ENCODE data around the gene SLC6A2. TPM values are rescaled to one million over a fixed set of nuclear protein-coding genes. Genes with fewer than 3 reads are reported as not detected.
"Not testable (repeated sequence)": the region's sequence is repeated elsewhere in the genome, so short reads cannot be mapped to it uniquely, and the experiment has no call there.

SLC6A2 gene
- total RNA-seq, 1 experiment from 2014 or later, result not detected

- H4K20me1 ChIP-seq (ENCODE audit: low read length), result no peaks in the 10 kb centered on the region
- H3K27ac ChIP-seq (ENCODE audit: low read length), result no peak overlapping the region
- no peaks in the 10 kb centered on the region for H3K9me3 ChIP-seq (ENCODE audit: low read length)
- H3K4me2 ChIP-seq (ENCODE audit: low read length), result no peak overlapping the region
- H3K9me2 ChIP-seq (replicated peaks; ENCODE audit: low read length), result no peaks in the 10 kb centered on the region
- H3K9ac ChIP-seq (ENCODE audit: low read length), result no peak overlapping the region
- DNase-seq (no peak), ATAC-seq (no peak)
- TF ChIP-seq CTCF (conservative IDR thresholded peaks at IDR 0.05; ENCODE audit: low read depth, low read length), result no peak
- no peak for TF ChIP-seq EZH2phosphoT487 (IDR thresholded peaks at IDR 0.05; ENCODE audit: borderline replicate concordance, low read length)
- TF ChIP-seq EZH2 (IDR thresholded peaks at IDR 0.05; ENCODE audit: low read length, unreplicated experiment), result no peak
- ChIA-PET POLR2A (ENCODE audit: unreplicated experiment) (no interaction called here), CTCF (no interaction called here)
- no peaks in the 10 kb centered on the region for H3K79me2 ChIP-seq (ENCODE audit: low read length)
- peaks cover 6% of the 10 kb centered on the region; the same call in 1 of the 2 replicates for H3K27me3 ChIP-seq (ENCODE audit: low read length)
- intact Hi-C loops (cut with micrococcal nuclease), result no loop called here
- no peaks in the 10 kb centered on the region for H3K36me3 ChIP-seq (ENCODE audit: low read depth, low read length)
- no peaks in the 10 kb centered on the region for H3F3A ChIP-seq (ENCODE audit: low read length, unreplicated experiment)
- H3K4me1 ChIP-seq (ENCODE audit: insufficient read depth, low read length), result no peaks in the 10 kb centered on the region
- H3K4me3 ChIP-seq (ENCODE audit: low read length), result no peak overlapping the region
- BruUV-seq (replicated peaks), result no TSS peak
- no peak overlapping the region for H2AFZ ChIP-seq (ENCODE audit: low read length)
Observed at GRCh38 chr16:55737966-55738365, 82.2 kb downstream of the SLC6A2 start.

- Histone ChIP-seq H3K9ac (ENCODE audit: low read length) (no peak overlapping the region), H3K9me2 (replicated peaks; ENCODE audit: low read length) (no peaks in the 10 kb centered on the region), H3K4me1 (ENCODE audit: insufficient read depth, low read length) (no peaks in the 10 kb centered on the region), H3K79me2 (ENCODE audit: low read length) (no peaks in the 10 kb centered on the region), H3F3A (ENCODE audit: low read length, unreplicated experiment) (no peaks in the 10 kb centered on the region), H3K27ac (ENCODE audit: low read length) (no peak overlapping the region), H3K4me2 (ENCODE audit: low read length) (no peak overlapping the region), H4K20me1 (ENCODE audit: low read length) (no peaks in the 10 kb centered on the region), H3K9me3 (ENCODE audit: low read length) (no peaks in the 10 kb centered on the region), H2AFZ (ENCODE audit: low read length) (no peak overlapping the region), H3K36me3 (ENCODE audit: low read depth, low read length) (no peaks in the 10 kb centered on the region), H3K27me3 (ENCODE audit: low read length) (0 out of 2 replicates have a peak, but pooled peaks cover 2% of the 10 kb centered on the region), H3K4me3 (ENCODE audit: low read length) (no peak overlapping the region)
- no TSS peak for BruUV-seq (replicated peaks)
- TF ChIP-seq CTCF (conservative IDR thresholded peaks at IDR 0.05; ENCODE audit: low read depth, low read length) (no peak), EZH2phosphoT487 (IDR thresholded peaks at IDR 0.05; ENCODE audit: borderline replicate concordance, low read length) (no peak), EZH2 (IDR thresholded peaks at IDR 0.05; ENCODE audit: low read length, unreplicated experiment) (no peak)
- intact Hi-C loops (cut with micrococcal nuclease), result no loop called here
- DNase-seq (no peak), ATAC-seq (no peak)
- ChIA-PET CTCF (no interaction called here), POLR2A (ENCODE audit: unreplicated experiment) (no interaction called here)
Observed at GRCh38 chr16:55746081-55746480, 90.3 kb downstream of the SLC6A2 start.

DNA sequence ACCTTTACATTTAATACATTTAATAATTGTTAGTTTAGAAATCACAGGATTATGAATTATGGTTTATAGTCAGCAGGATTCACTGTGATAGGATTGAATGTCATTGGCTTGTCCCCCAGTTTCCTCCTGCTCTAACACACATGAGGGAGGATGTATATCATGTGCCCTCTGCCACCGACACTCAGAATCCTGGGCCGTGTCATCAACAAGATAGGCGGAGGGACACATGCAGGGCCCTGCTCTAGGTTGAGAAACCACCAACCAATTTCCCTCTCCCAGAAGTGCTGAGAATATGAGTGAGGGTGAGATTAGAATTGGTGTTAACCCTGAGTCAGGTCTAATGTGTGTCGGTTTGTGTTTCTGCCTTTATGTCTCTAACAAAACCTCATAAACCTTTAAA lies 92.0 kb downstream of the SLC6A2 start:
- H3K36me3 ChIP-seq (ENCODE audit: low read depth, low read length), result no peaks in the 10 kb centered on the region
- no peaks in the 10 kb centered on the region for H3K79me2 ChIP-seq (ENCODE audit: low read length)
- no peak overlapping the region for H3K27ac ChIP-seq (ENCODE audit: low read length)
- CTCF ChIA-PET, result no interaction called here
- no peak overlapping the region for H3K4me3 ChIP-seq (ENCODE audit: low read length)
- H3K9ac ChIP-seq (ENCODE audit: low read length), result no peak overlapping the region
- ATAC-seq (no peak), DNase-seq (no peak)
- H3K9me3 ChIP-seq (ENCODE audit: low read length), result no peaks in the 10 kb centered on the region
- TF ChIP-seq EZH2 (IDR thresholded peaks at IDR 0.05; ENCODE audit: low read length, unreplicated experiment) (no peak), CTCF (conservative IDR thresholded peaks at IDR 0.05; ENCODE audit: low read depth, low read length) (no peak), EZH2phosphoT487 (IDR thresholded peaks at IDR 0.05; ENCODE audit: borderline replicate concordance, low read length) (no peak)
- intact Hi-C loops (cut with micrococcal nuclease), result no loop called here
- no peak overlapping the region for H3K4me2 ChIP-seq (ENCODE audit: low read length)
- no peaks in the 10 kb centered on the region for H3K9me2 ChIP-seq (replicated peaks; ENCODE audit: low read length)
- POLR2A ChIA-PET (ENCODE audit: unreplicated experiment), result no interaction called here
- no peaks in the 10 kb centered on the region for H3K4me1 ChIP-seq (ENCODE audit: insufficient read depth, low read length)
- no peaks in the 10 kb centered on the region for H3F3A ChIP-seq (ENCODE audit: low read length, unreplicated experiment)
- no peaks in the 10 kb centered on the region for H3K27me3 ChIP-seq (ENCODE audit: low read length)
- BruUV-seq (replicated peaks), result no TSS peak
- H2AFZ ChIP-seq (ENCODE audit: low read length), result no peak overlapping the region
- H4K20me1 ChIP-seq (ENCODE audit: low read length), result no peaks in the 10 kb centered on the region

DNA sequence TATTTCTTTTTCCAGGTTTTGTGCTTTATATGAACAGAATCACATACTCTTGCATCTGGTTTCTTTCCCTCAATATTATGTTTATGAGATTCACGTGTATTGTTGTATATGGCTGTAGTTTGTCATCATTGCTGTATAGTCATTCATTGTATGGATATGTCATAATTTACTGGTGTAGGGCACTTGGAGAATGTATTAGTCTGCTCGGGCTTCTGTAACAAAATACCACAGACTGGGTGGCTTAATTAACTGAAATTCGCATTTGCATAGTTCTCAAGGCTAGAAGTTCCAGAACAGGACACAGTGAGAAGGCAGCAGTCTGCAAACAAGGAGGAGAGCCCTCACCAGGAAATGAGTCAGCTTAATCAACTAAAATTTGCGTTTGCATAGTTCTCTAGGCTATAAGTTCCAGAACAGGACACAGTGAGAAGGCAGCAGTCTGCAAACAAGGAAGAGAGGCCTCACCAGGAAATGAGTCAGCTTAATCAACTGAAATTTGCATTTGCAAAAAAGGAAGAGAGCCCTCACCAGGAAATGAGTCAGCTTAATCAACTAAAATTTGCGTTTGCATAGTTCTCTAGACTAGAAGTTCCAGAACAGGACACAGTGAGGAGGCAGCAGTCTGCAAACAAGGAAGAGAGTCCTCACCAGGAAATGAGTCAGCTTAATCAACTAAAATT lies 96.8 kb downstream of the SLC6A2 start:
- H3K79me2 ChIP-seq (ENCODE audit: low read length); H3K9me2 ChIP-seq (replicated peaks; ENCODE audit: low read length); H3K4me3 ChIP-seq (ENCODE audit: low read length); H3K27ac ChIP-seq (ENCODE audit: low read length); H3F3A ChIP-seq (ENCODE audit: low read length, unreplicated experiment); H2AFZ ChIP-seq (ENCODE audit: low read length); H3K4me1 ChIP-seq (ENCODE audit: insufficient read depth, low read length); H3K4me2 ChIP-seq (ENCODE audit: low read length); H3K36me3 ChIP-seq (ENCODE audit: low read depth, low read length); ATAC-seq; CTCF ChIA-PET; BruUV-seq (replicated peaks); H4K20me1 ChIP-seq (ENCODE audit: low read length); H3K27me3 ChIP-seq (ENCODE audit: low read length); POLR2A ChIA-PET (ENCODE audit: unreplicated experiment); H3K9ac ChIP-seq (ENCODE audit: low read length); intact Hi-C loops (cut with micrococcal nuclease); H3K9me3 ChIP-seq (ENCODE audit: low read length): not testable (repeated sequence)
- DNase-seq, result peak; percentile 4

Measured in PC-3 (cell line).